WI38 (cell line): ENCODE data around the gene DPYSL5.

Source experiments
- H3K4me3 ChIP-seq: 2 replicates; pipeline ENCODE4 v1.5.1; 2011; ENCODE audit warnings: low read depth, mild to moderate bottlenecking, control low read depth, low read length
- TF ChIP-seq, protein P1 (sequence below): IDR thresholded peaks from 2 replicates; pipeline ENCODE4 v1.5.1; 2012; ENCODE audit warnings: low read depth, mild to moderate bottlenecking, control low read depth, low read length

DPYSL5 gene

GRCh38 chr2:26913606-26913998 is 65.7 kb downstream of the DPYSL5 start:
- no peak overlapping the region for H3K4me3 ChIP-seq
- TF ChIP-seq, protein P1, sequence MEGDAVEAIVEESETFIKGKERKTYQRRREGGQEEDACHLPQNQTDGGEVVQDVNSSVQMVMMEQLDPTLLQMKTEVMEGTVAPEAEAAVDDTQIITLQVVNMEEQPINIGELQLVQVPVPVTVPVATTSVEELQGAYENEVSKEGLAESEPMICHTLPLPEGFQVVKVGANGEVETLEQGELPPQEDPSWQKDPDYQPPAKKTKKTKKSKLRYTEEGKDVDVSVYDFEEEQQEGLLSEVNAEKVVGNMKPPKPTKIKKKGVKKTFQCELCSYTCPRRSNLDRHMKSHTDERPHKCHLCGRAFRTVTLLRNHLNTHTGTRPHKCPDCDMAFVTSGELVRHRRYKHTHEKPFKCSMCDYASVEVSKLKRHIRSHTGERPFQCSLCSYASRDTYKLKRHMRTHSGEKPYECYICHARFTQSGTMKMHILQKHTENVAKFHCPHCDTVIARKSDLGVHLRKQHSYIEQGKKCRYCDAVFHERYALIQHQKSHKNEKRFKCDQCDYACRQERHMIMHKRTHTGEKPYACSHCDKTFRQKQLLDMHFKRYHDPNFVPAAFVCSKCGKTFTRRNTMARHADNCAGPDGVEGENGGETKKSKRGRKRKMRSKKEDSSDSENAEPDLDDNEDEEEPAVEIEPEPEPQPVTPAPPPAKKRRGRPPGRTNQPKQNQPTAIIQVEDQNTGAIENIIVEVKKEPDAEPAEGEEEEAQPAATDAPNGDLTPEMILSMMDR: no peak

- TF ChIP-seq, protein P1: no peak
- H3K4me3 ChIP-seq: no peak overlapping the region
These were observed 66.2 kb downstream of the DPYSL5 start for GRCh38 chr2:26913999-26914658.

DNA sequence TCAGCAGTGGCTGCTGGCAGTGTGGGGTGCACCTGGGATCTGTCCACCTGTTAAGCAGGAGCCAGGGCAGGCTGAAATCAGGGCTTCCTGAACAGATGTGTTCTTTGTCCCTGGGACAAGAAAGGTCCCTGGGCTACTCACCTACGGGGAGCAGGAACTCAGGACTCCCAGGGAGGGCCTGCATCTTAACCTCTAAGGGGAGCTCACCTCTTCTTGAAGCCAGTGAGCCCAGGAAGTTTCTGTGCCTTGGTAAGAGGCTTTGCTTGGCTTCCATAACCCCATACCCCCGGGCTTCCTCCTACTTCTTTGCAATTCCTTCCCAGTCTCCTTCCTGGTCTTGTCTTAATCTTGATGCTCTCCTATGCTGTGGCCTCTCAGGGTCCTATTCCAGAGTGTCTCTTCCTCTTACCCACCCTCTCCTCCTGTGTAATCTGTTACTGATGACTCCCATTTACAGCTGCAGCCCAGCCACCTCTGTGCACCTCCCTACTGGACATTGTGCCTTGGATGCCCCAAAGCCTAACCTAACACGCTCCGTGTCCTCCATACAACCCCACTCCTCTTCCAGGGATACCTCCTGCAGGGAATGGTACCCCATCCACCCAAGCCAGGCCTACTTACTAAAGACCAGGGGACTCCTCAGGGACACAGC is 66.9 kb downstream of the DPYSL5 start:
- no peak overlapping the region for H3K4me3 ChIP-seq
- TF ChIP-seq, protein P1: no peak

- TF ChIP-seq, protein P1: no peak
- no peak overlapping the region for H3K4me3 ChIP-seq
These were observed 67.4 kb downstream of the DPYSL5 start for GRCh38 chr2:26915316-26915715.

DNA sequence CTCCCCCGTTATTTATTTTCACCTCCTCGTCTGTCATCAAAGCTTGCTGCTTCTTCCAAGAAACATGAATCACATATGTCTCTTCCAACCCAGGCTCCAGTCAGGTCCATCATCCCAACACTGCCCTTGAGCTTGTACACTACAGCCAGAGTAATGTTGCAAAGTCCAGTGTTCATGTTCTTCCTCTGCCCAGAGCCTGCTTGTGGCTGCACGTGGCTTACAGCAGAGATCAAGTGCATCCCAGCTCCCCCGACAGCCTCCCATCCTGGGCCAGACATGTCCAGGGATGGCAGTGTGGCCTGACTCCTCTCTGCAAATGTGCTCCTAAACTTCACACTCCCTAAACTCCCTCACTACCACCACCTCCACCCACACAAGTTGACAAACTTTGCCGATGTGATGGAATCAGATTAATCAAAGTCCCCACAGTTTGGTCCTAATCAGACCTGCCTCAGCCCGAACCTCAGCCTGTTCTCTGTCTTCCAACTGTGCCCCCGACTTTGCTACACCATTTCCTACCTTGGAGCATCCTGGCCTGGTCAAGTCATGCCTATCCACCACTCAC is 68.3 kb downstream of the DPYSL5 start:
- no peak overlapping the region for H3K4me3 ChIP-seq
- TF ChIP-seq, protein P1: no peak

DNA sequence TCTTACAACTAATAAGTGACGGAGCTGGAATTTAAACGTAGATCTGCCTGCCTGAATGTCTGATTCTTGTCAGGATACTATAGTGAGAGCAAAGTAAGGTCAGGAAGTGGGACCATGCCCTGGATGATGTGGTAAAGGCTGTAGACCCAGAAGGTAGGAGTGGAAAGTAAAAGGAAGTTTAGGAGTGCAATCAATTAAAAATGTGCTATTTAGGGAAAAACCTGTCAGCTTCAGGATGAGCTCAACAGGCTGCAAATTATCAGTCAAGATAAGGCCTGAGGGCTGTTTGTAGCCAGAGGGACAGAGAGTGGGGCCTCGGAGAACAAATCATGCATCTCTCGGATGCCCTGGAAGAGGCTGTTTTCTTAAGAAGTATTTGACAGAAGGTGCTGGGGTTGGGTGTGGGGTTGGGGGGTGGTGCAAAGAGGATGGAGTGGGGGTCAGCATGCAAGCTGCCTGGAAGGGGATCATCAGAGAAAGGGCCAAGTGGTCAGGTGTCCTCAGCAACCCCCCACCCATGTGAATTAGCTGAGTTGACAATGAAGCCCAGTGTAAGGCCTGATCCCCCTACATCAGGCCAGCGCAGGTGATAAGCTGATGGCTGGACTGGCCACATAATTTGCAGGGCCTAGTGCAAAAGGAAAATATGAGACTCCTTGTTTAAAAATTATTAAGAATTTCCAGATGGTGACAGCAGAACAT is 69.4 kb downstream of the DPYSL5 start:
- no peak overlapping the region for H3K4me3 ChIP-seq
- TF ChIP-seq, protein P1: no peak
